IPS DF 19.7 (cell line): ENCODE data around the gene HOXD11.

ENCODE experiments used
- DNase-seq: peaks from one replicate; pipeline ENCODE4 v3.0.0-alpha.2; 2013; ENCODE audit warnings: low read depth, low spot score

HOXD11 gene

DNA sequence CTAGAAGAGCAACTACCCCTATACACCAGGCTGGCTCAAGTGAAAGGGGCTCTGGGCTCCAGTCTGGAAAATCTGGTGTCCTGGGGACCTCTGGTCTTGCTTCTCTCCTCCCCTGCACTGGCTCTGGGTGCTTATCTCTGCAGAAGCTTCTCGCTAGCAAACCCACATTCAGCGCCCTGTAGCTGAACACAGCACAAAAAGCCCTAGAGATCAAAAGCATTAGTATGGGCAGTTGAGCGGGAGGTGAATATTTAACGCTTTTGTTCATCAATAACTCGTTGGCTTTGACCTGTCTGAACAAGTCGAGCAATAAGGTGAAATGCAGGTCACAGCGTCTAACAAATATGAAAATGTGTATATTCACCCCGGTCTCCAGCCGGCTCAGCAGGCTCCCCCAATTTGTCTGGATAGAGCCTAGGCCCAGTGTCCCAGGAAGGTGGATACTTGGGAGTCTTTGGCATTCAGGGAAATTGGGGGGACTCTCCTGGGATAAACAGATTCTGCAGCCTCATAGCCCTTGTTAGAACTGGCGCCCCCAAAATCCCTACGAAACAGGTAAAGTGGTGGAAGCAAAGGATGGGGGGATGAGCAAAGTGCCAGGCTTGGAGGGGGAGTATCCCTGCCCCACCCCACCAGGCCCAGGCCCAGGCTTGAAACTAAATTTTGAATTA is 41.8 kb downstream of the HOXD11 start:
- no peak for DNase-seq

DNA sequence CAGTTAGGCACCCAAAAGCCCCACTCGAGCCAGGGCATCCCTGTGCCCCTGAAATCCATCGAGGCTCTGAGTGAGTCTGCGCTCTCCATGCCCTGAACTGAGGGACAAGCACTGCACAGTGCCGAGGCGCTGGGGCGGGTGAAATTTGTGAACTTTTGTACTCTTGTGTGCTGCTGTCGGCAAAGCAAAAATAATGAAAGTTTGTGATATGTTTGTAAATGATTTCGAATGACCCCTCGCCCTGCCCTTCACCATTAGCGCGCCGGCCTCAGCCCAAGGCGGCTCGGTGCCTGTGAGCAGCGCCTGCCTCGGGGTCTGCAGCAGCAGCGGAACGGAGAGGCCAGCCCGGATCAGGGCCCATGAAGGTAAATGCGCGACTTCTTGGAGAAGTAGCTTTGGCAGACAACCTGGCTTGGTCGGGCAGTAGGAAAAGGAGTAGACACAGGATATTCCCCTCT is 42.4 kb downstream of the HOXD11 start:
- DNase-seq, result no peak

DNA sequence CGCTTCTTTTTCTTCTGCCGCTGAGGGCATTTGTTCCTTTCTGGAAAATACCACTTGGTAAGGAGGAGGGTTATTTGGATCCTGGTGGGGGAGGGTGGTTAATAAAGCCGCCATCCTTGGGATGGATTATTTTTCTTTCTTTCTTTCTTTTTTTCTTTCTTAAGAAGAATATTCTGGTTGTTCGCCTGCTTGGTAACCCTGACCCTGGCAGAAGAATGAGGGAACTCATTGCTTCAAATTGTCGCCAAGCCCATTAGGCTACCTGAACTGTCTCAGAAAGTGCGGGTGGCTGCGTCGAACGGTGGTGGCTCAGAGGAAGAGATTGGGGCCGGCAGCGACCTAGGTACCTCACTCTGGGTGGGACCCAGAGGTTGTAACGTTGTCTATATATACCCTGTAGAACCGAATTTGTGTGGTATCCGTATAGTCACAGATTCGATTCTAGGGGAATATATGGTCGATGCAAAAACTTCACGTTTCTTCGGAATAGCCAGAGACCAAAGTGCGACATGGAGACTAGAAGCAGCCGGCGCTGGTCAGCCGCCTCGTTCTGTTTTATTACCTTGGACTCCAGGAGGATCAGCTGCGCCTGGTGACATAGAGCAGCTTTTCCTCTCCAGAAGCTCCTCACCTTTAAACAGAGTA is 43.0 kb downstream of the HOXD11 start:
- DNase-seq, result no peak

DNA sequence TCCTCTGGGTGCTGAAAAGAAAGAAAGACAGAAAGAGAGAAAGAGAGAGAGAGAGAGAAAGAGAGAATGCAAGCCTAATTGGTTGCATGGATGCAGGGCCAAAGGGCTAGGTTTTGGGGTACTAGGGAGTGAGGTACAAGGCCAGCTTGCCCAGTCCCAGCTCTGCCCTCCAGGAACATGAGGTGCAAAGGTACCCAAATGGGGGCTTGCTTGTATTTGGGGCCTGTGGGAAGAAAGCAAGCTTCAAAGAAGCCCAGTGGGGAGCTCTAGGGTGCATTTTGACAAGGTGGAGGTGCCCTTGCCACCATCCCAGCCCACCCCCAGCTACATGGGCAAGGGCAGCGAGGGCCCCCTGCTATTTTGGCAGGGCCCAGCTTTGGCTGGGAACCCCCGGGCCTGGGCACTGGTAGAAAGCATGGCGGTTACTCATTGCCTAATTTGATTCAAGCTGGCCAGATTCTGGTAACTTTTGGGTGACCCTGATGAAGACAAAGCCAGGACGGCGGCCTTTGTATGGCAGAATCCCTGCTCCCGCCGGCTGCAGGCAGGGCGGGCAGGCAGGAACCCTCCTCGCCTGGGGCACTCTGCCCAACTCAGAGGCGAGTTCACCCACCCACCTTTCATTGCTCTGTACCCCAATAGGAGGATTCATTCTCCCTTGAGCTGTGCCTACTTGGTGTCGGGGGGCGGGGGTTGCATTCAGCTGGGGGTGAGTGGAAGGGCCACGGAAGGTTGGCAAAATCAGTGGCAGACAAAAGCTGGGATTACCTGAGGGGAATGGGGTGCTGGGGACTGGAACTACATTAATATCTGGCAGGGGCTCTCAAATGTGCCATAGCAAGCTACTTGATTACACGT is 43.7 kb downstream of the HOXD11 start:
- DNase-seq, result no peak

DNA sequence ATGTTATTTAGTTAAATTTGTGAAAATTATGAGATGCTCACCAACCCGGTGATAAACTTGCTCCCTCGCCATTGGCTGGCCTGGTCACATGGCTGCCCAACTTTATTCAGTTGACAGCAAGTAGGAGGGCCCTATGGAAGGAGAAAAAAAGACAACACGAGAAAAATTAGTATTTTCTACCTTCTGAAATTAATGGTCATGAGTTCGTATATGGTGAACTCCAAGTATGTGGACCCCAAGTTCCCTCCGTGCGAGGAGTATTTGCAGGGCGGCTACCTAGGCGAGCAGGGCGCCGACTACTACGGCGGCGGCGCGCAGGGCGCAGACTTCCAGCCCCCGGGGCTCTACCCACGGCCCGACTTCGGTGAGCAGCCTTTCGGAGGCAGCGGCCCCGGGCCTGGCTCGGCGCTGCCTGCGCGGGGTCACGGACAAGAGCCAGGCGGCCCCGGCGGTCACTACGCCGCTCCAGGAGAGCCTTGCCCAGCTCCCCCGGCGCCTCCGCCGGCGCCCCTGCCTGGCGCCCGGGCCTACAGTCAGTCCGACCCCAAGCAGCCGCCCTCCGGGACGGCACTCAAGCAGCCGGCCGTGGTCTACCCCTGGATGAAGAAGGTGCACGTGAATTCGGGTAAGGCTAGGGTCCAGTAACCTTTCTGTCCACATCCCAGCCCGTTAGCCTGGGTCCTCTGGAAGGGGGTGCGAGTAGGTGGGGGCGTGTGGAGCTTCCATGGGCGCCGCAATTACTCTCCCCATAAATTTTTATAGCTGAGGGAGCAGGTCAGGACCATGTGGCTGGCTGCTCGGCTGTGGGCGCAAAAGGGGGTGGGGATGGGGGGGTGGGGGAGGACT is 44.6 kb downstream of the HOXD11 start, which contains the start of gene HOXD4:
TSS of gene HOXD4 (plus strand) at position 109 of the 846 bp plus-strand sequence. CDS start at position 193, 84 bp downstream.
- DNase-seq, result no peak

DNA sequence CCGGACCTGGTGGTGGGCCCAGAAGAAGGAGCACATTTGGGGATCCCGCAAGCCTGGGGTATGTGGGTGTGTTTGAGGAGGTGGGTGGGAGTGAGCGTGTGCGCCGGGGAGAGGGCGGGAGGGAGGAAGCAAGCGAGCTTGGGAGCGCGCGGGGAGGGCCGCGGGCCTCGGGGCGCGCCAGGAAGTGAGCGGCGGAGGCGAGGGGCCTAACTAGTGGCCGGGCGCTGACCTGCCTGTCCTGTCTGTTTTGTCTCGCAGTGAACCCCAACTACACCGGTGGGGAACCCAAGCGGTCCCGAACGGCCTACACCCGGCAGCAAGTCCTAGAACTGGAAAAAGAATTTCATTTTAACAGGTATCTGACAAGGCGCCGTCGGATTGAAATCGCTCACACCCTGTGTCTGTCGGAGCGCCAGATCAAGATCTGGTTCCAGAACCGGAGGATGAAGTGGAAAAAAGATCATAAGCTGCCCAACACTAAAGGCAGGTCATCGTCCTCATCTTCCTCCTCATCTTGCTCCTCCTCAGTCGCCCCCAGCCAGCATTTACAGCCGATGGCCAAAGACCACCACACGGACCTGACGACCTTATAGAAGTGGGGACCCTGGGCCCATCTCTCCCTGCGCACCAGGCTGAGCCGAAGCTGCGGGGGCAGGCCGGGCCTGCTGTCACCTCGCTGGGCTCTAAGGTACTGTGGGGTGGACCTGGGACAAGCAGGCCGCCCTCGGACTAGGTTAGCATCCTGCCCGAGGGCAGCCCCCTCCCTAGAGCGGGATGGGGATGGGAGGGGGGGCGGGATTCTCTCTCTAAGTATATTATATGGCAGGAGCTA is 45.5 kb downstream of the HOXD11 start:
- no peak for DNase-seq

DNA sequence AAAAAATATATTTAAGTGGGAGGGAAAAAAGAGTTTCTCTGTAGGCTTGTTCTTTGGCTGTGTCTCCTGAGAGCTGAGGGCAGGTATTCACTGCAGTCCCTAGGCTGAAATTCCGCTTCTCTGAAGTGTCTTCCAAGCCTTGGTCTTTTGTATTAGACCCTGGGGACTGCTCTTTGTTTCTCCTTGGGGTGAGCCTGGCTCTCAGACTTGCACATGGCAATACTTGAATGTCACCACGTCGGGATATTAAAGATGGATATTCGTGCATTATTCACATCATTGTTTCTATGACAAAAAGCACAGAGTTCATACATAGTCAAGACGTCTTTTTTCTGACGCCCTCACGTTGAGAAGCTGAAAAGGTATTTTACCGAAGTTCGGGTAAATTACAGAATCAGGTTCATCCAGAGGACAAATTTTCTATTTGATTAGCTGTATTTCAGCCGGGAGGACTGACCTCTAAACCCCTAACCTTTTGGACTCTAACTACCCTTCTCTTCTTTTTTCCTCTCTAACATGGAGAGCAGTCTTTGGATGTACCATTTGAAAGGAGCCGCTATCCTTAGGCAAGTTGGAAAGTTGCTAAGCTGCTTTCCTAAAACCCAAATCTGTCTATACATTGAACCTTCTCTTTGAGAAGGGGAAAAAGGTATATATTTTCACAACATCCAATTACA is 47.6 kb downstream of the HOXD11 start:
- DNase-seq, result no peak

DNA sequence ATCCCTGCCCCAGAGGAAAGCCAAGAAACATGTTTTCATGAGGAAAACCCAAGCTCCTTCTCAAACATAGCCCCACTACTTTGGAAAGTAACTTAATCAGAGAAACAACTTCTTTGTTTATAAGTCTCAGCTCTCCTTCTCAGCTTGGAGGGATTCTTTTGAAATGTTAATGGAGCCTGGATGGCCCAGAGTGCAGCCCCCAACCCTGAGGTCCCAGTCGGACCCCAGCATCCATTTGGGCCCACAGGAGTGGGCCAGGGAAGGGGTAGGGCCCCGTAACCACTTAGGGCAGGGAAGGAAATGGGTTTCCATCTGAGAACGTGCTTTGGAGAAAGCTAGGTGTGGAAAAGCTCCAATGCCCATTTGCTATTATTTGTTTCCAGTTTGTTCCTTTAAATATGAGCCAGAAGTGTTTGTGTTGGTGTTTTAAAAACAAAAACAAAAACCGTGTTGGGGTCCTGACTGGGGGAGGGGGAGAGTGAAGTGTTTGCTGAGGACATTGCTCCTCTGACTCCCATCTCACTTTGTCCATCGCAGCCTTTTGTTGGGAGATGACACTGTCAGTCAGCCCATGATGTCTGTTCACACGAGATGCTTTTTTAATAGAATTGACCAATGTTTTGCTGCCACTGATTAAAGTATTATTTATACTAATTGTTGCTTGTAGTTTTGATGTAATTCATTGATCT is 48.4 kb downstream of the HOXD11 start:
- DNase-seq, result no peak

DNA sequence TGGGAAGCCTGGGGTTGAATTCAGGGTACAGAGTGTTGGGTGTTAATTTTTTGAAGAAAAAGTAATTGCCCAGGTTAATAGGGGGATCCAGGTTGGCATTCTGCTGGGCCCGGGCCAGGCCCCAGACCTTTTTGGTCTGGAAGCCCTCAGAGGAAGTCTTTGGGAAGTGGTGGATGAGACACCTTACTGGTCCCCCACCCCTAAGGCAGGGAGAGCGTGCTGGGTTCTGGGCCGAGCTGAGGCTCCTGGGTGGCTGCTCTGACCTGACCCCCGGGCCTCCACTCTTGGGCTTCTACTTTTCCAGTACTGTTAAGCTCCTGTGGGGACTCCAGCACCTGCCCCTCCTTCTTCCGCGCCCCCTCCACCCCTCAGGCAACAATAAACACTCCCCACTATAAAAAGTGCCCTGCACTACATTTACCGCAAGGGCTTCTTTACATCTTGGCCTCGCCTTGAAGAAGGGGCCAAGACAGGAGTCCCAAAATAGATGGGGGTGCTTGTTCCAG is 49.3 kb downstream of the HOXD11 start:
- DNase-seq, result no peak

DNA sequence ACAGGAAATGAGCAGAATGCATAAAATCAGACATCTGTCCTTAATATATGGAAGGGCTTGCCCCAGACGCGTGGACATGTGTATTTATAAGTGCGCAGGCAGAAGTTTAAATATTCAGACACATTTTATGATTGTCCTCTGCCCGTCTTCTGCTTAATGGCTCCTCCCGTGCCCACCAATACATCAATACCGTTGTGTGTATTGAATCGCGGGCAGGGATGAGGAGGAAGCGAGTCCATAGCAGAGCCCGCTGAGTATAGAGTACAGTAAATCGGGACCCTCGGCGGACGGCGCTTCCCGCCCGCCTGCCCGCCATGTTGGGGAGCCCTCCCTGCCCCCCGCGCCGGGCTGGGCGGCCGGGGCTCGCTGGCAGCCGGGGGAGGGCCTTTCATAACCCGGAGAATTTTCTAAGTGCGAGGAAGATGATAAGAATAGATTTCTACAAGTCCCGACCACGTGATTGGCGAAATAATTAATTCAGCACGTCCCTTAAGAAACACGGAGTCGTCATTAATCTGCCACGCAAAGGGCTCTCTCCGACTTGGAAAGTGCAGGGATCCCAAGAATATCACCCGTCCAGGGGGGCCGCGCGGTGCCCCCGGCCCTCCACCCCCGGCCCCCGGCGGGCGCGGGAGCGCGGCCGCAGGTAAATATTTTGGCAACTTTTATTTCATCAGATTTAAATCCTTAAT is 49.9 kb downstream of the HOXD11 start, which contains the start of gene HOXD3:
TSS of gene HOXD3 (plus strand) at position 501 of the 692 bp plus-strand sequence. CDS start 11,808 bp downstream, outside the sequence.
- DNase-seq, result no peak

DNA sequence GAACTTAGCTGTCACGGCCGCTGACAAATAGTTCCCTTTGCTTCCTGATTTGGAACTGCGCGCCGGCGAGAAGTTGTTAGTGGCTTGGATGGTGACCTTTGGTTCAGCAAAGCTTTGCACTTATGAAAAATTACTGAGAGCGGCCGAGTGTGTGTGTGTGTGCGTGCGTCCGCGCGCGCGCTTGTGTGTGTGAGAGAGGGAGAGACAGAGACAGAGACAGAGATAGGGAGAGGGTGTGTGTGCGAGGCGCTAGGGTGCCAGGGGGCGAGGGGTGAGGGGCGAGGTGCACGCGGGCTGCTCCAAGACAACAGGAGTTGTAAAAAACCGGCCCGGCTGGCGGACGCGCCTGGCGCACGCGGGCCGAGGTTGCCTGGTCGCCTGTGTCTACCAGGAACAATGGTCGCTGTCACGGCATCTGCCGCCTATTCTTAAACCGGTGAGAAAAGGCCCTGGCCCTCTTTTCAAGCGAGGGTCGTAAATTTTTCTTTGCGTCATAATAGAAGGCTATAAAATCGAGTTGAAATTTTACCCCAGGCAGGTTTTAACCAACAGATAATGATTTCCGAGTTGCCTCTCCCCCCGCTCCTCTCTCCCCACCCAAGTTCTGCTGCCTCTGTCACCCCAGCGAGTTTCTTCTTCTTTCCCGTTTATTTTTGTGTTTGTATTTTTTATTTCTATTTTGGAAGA is 50.6 kb downstream of the HOXD11 start:
- no peak for DNase-seq

DNA sequence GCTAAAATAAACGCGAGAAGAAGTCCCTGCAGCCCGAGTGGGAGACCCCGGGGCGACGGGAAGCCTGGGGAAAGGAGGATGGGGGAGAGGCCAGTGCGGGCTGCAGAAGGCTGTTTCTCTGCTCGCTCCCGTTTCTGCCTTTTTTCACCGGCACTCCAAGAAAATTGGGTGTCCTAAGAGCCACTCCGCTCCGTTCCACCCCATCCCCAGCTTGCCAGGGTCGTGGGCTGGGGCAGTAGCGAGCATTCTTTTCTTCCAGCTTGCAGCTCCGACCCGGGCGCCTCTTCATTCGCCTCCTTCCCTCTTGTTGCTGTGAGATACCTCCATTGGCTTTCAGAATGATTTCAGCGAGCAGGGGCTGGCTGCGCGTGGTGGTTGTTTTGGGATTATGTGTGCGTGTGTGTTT is 51.1 kb downstream of the HOXD11 start:
- DNase-seq, result no peak

DNA sequence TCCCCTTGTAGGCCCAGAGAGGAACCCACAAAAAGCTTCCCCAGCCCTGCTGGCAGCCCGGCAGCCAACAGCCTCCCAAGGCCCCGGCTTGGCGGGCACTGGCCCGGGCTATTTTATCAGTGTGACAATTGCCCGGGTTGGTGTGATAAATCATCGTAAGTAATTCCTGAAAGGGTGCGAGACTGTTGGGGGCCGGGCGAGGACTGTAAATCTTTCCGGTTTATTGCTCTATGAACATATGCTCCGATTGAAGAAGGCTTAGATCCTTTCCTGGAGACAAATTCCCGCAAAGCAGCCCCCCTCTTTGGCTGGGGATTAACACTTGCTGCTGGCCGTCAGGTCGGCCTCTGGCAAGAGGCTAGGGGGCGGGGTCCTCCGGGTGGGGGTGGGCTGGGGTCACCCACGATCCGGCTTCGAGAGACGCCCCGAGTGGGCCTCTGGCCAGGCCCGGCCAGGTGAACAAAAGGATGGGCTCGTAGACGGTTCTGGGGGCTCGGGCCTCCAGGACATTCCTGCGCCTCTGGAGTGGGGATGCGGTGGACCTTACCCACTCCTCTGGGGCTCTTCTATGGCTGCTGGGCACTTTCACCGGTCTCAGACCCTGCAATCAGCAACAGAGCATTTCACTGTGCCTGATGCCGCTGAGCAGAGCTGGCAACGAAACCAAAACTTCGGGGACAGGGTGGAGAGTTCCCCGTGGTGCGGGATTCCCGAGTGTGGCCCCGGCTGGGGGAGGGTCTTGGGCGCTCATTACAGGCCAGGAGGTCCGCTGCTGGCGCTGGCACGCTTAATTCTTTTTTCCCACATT is 52.0 kb downstream of the HOXD11 start:
- DNase-seq, result no peak
